ENCODE data around the gene NCOA3.
"Not testable (repeated sequence)": the region's sequence is repeated elsewhere in the genome, so short reads cannot be mapped to it uniquely, and the experiment has no call there.

Gene NCOA3

DNA sequence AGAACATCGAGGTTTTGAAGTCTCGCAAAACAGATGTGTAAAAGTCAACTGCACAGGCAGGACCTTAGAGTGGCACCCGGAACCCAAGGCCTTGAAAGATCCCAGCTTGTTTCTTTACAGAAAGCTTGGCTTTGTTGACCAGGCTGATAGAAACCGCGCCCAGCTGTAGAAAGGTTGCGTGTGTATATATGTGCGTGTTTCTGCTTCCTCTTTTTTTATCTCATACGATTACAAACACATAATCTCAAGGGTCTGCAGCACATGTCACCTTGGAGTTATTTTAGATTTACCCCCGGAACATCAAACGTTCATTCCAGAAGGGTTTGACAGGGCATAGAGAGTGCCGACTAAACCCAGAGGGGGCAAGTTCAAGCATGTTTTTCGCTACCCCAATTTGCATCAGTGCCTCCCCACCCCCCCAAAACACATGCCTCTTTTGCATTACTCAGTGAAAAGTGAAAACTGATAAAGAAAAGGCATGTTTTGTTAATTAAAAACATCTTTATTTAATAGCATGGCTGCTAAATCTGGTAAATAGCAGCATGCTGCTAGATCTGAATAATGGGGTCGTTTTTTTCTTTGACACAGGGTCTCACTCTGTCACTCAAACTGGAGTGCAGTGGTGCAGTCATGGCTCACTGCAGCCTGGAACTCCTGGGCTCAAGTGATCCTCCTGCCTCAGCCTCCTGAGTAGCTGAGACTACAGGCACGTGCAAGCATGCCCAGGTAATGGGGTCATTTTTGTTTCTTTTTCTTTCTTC lies 33.2 kb upstream of the NCOA3 start:
- no peak for DNase-seq

- no peak for DNase-seq
Measured at GRCh38 chr20:47475419-47476044, 26.2 kb upstream of the NCOA3 start.

DNA sequence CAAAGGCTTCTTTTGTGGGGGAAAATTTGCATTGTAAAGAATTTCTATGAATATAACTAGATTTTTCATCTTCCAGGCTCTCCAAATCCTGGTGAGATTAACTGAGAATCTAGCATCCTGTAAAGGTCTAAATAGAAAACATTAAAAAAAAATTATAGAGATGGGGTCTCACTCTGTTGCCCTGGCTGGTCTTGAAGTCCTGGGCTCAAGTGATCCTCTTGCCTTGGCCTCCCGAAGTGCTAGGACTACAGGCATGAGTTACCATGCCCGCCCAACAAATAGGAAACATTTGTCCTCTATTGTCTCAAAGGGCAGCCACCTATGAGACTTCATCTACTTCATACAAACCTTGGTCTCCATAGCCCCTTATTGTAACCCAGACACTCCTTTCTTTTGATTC lies 25.2 kb upstream of the NCOA3 start:
- no peak for DNase-seq

GRCh38 chr20:47479093-47479492 lies 22.6 kb upstream of the NCOA3 start:
- no peak for DNase-seq

- DNase-seq = peak in 1 of 2 donors; percentile 34
Measured at GRCh38 chr20:47479506-47479905, 22.2 kb upstream of the NCOA3 start.

DNA sequence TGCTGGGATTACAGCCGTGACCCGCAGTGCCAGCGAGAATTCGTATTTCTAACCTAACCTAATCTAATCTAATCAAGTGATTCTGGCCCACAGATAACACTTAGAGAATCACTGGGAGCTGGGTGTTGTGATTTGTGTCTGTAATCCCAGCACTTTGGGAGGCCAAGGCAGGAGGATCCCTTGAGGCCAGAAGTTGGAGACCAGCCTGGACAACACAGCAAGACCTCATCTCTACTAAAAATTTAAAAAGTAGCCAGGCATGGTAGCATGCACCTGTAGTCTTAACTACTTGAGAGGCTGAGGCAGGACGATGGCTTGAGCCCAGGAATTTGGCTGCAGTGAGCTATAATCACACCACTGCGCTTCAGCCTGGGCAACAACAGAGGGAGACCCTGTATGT lies 21.4 kb upstream of the NCOA3 start:
- DNase-seq = no peak

DNA sequence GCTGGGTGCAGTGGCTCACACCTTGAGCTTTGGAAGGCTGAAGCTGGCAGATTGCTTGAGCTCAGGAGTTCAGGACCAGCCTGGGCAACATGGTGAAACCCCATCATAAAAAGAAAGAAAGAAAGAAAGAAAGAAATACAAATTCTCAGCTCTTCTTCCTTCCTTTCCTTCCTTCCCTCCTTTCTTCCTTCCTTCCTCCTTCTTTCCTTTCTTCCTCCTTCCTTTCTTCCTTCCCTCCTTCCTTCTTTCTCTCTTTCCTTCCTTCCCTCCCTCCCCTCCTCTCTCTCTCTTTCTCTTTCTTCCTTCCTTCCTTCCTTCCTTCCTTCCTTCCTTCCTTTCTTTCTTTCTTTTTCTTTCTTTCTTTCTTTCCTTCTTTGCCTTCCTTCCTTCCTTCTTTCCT lies 21.0 kb upstream of the NCOA3 start:
- no peak for DNase-seq

GRCh38 chr20:47481330-47482216 lies 20.1 kb upstream of the NCOA3 start:
- no peak for DNase-seq

DNA sequence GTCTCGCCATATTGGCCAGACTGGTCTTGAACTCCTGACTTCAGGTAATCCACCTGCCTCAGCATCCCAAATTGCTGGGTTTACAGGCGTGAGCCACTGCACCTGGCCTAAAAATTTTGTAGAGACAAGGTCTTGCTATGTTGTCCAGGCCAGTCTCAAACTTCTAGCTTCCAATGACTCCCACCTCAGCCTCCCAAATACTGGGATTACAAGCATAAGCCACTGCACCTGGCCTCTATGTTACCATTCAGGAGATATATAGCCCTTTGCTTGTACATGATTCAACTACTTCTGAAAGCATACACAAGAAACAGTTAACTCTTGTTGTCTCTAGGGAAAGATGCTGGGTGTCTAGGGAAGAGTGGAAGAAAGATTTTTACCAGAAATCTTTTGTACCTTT lies 19.0 kb upstream of the NCOA3 start:
- DNase-seq = no peak

GRCh38 chr20:47484303-47484702 lies 17.4 kb upstream of the NCOA3 start:
- DNase-seq = no peak

- peak; percentile 81 to 84 for DNase-seq
Measured at GRCh38 chr20:47487175-47487917, 14.3 kb upstream of the NCOA3 start.

DNA sequence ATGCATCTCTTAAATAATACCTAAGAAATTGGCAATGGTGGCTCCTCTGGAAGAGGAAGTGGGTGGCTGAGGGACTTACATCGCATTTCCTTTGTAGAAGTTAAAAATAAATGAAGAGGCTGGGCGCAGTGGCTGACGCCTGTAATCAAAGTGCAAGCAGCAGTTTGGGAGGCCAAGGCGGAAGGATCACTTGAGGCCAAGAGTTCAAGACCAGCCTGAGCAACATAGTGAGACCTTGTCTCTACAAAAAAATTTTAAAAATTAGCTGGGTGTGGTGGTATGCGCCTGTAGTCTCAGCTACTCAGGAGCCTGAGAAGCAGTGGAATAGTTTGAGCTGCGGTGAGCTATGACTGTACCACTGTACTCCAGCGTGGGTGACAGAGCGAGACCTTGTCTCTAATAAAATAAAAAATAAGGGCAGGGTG lies 12.2 kb upstream of the NCOA3 start:
- DNase-seq = peak; percentile 62 to 64

GRCh38 chr20:47490795-47491194 lies 10.9 kb upstream of the NCOA3 start:
- DNase-seq = peak; percentile 43 to 54

- DNase-seq = no peak
Measured at GRCh38 chr20:47492284-47492683, 9.4 kb upstream of the NCOA3 start.

- DNase-seq = peak; percentile 30 to 64
Measured at GRCh38 chr20:47493175-47493962, 8.3 kb upstream of the NCOA3 start.

DNA sequence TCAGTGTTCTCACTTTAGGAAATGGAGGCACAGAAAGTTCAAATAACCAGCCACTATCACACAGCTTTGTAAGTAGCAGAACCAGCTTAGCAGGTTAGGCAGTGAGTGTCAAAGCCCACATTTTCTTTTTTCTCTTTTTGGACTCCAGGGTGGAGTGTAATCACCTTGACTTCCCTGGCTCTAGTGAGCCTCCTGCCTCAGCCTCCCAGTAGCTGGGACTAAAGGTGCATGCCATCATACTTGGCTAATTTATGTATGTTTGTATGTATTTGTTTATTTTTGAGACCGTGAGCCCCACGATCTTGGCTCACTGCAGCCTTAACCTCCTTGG lies 7.8 kb upstream of the NCOA3 start:
- DNase-seq = no peak

- not testable (repeated sequence) for DNase-seq
Measured at GRCh38 chr20:47494606-47495005, 7.1 kb upstream of the NCOA3 start.

DNA sequence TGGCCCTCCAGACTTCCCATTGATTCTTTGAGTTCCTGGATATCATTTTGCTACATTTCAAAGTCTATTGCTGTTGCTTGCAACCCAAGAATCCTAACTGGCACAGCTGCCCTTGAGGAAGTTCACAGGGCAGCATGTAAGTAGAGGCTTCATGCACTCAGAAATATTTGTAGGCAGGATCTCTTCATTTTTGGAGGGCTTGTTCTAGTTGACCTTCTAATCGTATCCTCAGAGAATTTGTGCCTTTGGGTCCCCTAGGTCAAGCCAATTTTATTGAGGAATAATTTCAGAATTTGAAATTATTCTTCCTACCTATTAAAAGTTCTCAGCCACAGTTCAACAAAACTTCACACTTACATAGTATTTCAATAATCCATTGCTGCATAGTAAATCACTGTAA lies 5.6 kb upstream of the NCOA3 start:
- DNase-seq = no peak

GRCh38 chr20:47498606-47499005 lies 3.1 kb upstream of the NCOA3 start:
- no peak for DNase-seq

- DNase-seq = no peak
Measured at GRCh38 chr20:47499053-47499452, 2.6 kb upstream of the NCOA3 start.

GRCh38 chr20:47500082-47500481 lies 1.6 kb upstream of the NCOA3 start:
- not testable (repeated sequence) for DNase-seq

DNA sequence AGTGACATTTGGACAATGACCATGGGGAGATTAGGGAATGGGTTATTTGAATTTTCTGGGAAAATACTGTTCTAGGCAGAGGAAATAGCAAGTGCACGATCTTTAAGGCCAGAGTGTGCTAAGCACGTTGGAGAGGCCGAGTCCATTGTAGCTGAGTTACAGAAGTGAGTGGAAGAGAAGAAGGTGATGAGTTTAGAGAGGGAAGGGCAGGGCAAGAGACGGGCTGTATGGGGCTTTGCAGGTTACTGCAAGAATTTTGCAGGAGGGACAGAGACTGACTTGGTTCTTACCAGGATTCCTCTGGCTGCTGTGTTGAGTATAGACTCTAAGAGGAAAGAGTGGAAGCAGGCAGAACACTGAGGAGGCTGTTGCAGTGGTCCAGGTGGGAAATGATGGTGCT lies 1.1 kb upstream of the NCOA3 start:
- DNase-seq = no peak

Measured in inflammatory macrophage treated with lipopolysaccharide for 1 hour (primary cell).